Stimulated activated CD8-positive, alpha-beta memory T cell treated with anti-CD3 and anti-CD28 coated beads, Interleukin-15, amount 100 ng/mL, for 48 hours (primary cell): Measurements from ENCODE around the gene EIF5B.
"Not testable (repeated sequence)": the region's sequence is repeated elsewhere in the genome, so short reads cannot be mapped to it uniquely, and the experiment has no call there.

Experiments used
- DNase-seq, 2 donors: peaks; one replicate each; pipeline ENCODE4 v3.0.0-alpha.2; 2020; ENCODE audit warnings: low read depth in 2 of 2

EIF5B gene

DNA sequence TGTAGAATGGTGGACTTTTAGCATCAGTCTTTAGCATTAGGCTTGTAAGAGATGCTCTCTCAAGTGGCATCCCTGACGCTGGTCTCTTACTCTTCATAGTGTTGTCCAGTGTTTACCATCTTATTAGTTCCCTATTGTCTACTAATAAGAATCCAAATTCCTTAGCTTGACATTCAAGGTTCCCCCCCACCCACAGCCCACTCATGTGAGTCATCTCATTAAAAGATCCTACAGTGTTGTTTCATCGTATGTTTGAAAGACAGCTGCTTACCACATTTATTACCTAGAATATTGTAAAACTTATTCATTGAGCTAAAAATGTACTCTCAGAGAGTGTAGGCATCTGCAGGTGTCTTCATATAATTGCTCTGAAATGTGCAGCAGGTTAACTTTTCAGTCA is 28.5 kb downstream of the EIF5B start:
- DNase-seq: no peak

DNA sequence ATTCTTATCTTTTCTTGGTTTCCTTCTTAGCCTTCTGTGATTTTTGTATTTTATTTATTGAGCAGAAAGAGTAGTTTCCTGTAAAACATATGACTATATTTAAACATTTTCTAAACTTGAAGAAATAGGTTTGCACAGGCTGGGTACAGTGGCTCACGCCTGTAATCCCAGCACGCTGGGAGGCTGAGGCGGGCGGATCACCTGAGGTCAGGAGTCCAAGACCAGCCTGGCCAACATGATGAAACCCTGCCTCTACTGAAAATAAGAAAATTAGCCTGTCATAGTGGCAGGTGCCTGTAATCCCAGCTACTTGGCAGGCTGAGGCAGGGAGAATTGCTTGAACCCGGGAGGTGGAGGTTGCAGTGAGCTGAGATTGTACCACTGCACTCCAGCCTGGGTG is 31.7 kb downstream of the EIF5B start:
- DNase-seq: not testable (repeated sequence)

DNA sequence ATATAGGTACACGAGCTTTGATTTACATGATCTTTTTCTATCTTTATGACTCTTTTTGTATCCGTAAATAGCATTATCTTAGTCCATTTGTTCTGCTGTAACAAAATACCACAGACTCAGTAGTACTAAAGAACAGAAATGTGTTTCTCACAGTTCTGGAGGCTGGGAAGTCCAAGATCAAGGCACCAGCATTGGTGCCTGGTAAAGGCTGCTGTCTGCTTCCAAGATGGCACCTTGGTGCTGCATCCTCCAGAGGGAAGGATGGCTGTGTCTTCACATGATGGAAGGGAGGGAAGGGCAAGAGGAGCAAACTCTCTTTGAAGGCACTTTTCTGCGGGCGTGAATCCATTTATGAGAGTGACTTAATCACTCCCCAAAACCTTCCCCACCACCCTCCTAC is 36.0 kb downstream of the EIF5B start:
- DNase-seq: no peak

DNA sequence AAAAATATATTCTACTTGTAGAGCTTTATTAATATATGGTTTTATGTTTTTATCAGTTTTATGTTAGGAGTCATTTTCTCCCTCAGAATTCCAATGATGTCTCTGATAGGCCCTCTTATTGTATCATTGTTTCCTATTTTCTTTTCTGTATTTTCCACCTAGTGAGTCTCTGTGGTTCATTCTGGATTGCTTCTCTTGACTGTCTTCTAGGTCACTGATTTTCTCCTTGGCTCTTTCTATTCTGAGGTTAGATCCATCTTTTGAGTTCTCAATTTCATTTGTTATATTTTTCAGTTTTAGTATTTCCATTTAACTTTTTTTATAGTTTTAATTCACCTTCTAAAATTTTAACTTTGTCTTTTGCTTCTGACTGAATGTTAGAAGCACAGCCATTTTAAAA is 37.6 kb downstream of the EIF5B start:
- no peak for DNase-seq

DNA sequence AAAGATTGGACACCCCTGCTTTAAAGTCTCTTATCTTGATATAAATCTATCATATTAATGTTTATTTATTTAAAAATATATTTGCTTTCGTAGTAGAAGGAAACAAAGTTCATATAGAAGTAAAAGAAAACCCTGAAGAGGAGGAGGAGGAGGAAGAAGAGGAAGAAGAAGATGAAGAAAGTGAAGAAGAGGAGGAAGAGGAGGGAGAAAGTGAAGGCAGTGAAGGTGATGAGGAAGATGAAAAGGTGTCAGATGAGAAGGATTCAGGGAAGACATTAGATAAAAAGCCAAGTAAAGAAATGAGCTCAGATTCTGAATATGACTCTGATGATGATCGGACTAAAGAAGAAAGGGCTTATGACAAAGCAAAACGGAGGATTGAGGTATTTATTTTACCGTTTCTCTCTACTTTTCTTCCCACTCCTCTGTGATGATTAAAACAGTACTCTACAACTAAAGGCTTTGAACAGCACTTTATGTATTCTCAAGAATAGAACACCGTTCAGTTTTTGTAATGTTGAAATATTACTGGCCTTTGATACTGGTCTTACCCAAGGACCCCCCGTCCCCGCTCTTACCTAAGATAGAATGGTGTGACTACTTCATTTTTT is 39.2 kb downstream of the EIF5B start:
- DNase-seq: no peak

DNA sequence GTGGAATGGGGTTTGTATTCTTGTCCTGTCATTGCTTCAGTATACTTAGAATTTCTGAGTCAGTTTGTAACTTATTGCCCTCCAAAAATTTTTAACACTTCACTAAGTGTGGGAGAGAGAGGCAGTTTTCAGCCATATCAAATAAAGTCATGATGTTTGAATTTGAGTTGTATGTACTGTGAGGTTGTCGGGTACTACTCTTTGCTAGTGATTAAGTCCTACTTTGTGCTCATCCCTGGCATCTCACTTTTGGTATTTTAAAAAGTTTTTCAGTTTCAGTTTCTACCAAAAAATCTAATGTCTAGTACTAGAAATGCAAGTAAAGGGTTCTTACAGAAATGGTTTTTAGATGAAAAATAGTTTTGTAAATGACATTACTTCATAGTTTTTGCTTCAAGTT is 40.7 kb downstream of the EIF5B start:
- DNase-seq: no peak

DNA sequence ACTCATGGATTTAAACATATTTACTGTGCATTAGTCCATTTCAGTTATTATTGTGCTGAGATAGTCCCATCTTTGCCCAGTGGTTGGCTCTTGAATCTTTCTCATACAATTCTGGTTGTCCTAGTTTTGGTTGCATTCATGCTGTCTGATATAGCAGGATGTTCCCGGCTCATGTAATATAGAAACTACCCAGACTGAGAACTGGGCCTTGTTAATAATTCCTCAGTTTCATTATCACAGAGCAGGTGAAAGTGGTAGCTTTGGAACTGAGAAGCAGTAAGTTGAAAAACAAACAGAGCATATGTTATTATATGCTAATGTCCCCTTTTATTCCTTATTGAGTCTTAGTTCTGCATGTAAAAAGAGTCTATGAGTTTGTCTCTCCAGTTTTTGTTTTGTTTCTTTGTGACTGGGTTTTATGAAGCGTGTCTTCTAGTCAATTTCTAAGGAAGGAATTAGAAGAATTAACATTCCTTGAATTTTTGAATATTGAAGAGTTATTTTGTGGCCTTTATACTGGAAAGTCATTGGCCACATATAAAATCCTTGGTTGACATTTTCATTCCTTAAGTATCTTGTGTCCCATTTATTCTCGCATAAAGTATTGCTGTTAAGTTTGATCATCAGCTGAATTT is 43.3 kb downstream of the EIF5B start:
- DNase-seq: no peak

DNA sequence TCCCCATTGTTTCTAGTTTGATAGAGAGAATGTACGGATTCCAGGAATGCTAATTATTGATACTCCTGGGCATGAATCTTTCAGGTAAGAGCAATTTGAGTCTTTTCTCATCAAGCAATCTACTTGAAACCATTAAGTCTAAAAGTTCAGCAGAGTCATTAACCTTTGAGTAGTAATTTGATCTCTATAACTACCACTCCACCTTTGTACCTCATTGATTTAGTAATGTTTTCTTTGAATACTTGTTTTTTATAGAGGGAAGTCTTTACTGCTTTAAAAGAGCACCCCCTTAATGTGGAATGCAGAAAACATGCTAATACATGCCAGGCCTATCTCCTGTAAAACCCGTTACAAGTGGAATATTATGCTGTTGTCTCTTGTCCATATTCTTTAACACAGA is 45.0 kb downstream of the EIF5B start:
- no peak for DNase-seq

DNA sequence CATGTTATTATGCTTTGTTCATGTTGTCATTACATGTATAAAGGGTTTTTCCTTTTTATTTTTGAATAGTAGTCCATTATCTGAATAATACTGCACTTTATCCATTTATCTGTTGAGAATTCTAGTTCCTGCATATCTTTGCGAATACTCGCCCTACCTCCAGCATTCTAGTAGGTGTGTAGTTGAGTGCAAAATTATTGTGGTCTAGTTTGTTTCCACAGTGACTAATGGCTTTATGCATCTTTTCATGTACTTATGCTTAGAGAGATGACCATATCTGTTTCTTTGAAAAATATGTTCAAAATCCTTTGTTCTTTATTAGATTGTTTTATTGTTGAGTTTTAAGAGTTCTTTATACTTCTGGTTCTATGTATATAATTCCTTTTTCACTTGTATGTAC is 48.8 kb downstream of the EIF5B start:
- DNase-seq: no peak

DNA sequence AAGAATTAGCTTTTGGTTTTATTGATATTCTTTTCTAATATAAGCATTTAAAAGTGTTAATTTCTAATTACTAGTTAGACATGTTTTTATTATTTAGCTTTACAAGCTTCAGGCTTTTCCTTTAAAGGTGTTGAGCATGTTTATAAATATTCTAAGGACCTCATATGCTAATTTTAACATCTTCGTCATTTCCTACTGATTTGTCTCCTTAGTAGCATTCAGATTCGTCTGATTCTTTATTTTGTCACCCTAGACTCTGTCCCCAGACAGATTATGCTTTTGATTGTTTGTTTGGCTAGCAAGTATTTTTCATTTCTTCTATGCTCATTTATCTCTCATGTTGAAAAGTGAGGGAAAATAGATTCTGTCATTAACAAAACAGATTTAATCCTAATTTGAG is 51.7 kb downstream of the EIF5B start:
- DNase-seq: no peak

DNA sequence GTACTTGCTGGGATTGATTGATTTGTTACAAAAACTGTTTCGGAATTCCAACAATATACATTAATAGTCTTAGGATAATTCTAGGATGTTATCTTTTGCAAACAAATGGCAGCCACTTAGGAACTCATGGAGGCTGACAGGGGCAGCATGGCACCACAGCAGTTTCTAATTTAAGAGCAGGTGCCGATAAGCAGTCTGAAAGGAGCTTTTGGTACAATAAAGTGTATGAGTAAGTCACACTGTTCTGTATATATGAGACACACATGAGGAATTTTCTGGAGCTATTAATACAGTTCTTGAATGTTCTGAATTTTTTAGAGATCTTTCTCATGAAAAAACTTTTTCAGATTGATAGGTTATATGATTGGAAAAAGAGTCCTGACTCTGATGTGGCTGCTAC is 52.2 kb downstream of the EIF5B start:
- no peak for DNase-seq

DNA sequence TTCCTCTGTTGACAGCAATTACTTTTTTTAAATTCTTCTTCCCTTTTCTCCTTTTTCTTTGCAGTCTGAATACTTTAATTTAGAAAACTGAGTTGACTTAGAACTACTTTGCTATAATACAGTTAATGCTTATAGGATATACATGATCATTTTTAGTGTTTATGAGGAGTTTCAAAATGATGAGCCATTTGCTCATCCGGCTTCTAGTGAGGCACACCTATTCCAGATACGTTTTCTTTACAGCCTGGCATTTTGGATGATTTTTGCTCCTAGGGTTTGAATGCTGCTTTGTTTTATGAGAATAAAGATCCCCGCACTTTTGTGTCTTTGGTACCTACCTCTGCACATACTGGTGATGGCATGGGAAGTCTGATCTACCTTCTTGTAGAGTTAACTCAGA is 52.8 kb downstream of the EIF5B start:
- DNase-seq: no peak

DNA sequence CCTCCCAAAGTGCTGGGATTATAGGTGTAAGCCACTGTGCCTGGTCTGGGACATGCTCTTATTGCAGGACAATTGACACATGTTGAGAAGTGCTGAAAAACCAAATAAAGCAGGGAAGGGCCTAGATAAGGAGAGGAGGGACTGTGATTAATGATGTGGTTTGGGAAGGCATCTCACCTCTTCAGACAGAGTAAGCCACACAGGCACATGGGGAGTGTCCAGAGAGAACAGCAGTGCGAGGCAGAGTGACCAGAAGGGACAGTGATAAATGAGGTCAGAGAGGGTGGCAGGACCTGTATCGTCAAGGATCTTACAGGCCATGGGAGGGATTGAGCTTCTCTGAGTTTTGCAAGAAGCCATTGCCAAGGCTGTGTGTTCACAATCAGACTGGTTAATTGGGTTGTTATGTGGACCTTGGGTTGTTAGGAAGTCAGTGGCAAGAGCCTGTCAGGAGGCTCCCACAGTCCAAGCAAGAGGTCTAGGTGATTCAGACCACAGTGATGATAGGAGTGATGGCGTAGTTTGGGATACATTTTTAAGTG is 58.5 kb downstream of the EIF5B start:
- no peak for DNase-seq

DNA sequence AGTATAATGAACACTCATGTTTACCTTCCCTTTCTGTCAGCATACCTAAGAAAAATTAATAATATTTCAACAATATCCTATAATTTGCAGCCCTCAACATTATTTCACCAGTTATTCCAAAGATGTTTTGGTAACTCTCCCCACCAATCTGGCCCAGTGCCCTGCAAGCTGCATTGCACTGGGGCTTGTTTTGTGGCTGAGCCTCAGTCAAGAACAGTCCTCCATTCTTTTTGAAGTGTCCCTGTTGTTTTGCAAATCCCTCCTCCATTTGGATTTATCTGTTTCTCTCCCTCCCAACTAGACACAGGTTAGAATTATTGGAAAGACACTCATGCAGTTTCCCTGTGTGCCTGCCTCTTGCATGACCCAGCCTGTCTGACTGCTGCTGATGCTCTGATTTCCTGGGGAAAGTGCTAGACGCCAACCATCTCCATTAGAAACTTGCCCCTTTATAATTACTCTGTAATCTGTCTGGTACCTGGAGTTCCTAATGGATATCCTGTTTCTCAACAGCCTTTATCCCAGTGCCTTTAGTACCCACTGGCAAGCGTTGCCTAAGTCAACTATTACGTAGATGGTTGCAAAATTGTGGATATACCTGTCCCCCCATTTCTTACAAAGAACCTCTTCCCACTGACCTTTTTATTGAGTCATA is 60.2 kb downstream of the EIF5B start:
- DNase-seq: no peak

DNA sequence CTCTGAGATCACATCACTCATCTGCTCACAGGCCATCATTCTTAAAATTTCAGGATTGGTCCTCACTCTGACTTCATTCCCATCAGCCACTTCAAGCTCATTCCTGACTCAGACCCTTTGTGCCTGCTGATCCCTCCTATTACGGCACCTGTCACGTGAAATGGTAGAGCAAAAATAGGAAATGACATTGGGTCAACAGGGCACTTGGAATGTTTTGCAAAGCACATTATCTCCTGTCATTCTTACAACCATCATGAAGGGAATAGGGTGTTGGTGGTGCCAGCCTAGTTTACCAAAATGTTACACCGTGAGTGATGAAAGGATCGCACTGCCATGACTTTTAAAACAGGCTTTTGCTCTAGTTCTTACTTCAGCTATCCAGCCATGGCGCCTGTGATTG is 61.1 kb downstream of the EIF5B start:
- no peak for DNase-seq

DNA sequence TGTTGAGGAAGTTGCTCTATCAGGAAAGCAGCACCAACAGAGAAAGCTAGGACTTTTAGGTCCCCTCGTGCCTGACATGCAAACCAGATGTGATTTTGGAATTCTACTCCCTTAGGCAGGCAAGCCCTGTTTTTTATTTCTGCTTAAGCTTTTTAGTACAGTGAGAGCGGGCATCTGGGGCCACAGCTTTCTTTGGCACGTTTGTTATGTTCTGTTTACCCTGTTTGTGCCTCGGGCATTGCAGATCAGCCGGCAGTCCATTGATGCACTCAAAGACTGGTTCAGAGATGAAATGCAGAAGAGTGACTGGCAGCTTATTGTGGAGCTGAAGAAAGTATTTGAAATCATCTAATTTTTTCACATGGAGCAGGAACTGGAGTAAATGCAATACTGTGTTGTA is 61.9 kb downstream of the EIF5B start:
- DNase-seq: no peak

DNA sequence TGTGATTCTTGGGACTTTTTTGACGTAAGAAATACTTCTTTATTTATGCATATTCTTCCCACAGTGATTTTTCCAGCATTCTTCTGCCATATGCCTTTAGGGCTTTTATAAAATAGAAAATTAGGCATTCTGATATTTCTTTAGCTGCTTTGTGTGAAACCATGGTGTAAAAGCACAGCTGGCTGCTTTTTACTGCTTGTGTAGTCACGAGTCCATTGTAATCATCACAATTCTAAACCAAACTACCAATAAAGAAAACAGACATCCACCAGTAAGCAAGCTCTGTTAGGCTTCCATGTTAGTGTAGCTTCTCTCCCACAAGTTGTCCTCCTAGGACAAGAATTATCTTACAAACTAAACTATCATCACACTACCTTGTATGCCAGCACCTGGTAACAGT is 62.6 kb downstream of the EIF5B start:
- no peak for DNase-seq

DNA sequence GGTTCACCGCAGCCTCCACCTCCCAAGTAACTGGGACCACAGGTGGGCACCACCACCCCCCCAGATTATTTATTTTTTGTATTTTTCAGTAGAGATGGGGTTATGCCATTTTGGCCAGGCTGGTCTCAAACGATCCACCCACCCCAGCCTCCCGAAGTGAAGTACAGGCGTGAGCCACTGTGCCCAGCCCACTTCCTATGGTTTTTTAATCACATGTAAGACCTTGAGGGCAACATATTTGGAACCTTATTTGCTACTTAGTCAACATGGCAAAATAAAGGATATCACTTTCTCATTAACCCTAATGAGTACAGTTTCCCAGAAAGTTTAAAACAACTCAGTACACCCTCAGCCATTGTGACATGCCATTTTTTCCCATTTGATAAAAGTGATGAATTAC is 64.7 kb downstream of the EIF5B start:
- DNase-seq: no peak

DNA sequence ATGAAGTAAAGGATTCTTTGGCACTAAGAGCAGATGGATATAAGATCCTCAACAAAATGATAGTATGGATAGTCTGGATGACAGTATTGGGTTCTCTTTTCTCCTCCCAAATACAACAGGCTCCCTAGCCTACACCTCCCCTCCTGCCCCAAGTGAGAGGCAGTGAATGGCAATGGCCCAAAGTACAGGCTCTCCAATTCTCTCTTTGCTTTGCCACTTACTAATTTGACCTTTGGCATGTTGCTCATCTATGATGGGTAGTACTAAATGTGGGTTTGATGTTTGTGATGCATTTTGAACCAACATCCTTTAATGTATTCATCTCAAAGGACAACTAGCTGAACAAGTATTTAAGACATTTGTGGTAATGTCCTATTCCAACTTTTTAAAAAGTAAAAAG is 65.9 kb downstream of the EIF5B start:
- DNase-seq: no peak

DNA sequence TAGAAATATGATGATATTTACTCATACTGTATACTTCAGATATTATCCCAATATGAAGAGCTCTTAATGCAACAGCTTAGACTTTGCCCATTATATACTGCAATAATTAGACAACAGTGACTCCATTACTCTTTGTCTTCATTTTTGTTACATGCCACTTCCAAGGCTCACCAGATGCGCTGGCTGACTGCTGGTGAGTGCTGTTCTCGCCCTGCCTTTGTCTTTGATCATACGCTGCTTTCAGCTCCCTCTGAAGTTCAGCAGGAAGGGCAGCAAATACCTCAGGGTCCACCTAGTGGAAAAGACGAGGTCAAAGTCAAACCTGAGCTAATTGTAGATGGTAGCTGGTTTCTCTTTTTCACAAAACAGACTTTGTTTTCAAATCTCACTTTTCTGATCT is 66.3 kb downstream of the EIF5B start:
- DNase-seq: no peak

DNA sequence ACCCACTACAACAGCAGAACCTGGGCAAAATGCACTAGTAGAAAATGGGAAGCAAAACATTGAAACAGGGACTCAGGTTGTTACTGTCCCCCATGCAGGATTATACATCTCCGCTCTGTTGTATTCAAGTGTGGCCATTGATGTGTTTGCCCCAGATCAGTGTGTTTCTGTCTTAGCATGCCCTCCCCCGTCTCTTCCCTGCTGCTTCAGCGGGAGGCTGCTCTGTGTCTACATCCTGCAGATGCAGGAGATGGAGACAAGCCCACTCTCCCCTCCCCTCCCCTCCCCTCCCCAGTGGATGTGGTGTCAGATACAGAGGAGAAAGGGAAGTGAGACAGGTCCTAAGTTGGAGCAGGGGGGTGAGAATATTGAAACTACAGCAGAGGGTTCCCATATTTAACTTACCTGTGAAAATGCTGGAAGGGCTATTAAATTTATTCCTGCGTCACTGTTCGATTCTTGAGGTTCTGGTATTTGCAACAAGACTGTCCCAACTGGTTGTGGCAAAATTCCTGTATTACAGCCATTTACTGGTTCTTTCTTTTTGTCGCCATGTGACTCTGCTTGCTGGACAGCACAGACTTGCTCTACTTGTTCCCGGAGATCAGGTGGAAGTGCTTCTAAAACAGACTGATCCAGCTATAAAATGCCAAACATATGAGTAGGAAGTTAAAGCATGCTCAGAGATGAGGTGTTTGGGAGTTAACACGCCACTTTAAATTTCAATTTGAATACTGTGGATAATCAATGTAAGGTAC is 67.0 kb downstream of the EIF5B start:
- no peak for DNase-seq

DNA sequence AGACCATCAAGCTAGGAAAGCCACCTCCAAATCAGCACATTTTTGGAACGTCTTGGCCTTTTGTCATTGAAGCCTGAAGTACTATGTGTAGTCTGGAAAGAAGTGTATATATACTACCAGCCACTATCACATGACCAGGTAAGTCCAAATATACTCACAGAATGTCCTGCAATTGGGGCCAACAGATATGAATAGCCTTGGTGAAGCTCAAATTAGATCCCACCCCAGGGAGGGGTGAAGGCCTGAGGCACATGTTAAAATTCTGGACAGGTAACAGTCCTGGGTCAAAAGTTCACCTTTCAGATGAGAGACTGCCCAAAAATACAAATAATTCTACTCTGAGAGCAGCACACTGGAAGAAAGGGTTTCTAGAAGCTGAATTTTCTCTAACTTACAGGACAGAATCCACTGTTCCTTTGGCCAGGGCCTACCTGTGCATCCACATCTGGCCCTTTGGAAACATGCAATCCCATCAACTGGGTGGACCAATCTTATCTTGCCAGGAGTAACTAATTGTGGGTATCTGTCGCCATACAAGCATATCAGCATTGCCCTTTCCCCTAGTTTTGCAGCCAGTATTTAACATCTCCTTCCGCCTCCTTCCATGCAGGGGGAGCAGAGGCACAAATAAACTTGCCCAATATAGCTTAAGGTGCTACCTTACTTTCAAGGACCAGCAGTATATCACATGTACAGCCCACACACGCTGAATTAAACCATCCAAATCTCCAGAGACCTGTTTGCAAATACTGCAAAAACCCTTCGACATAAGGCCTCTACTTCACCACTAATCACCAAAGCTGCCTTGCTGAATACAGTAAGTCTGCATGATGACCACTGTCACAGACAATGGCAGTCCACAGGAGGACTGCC is 67.8 kb downstream of the EIF5B start:
- no peak for DNase-seq
